NCI-H2107 (cell line): ENCODE measurements around the gene TRAM2.
"Not testable (repeated sequence)": the region's sequence is repeated elsewhere in the genome, so short reads cannot be mapped to it uniquely, and the experiment has no call there.

ENCODE experiments used
- DNase-seq: peaks from one replicate; lab custom pipeline; 2025; lab: John Stamatoyannopoulos, UW

The TRAM2 gene

DNA sequence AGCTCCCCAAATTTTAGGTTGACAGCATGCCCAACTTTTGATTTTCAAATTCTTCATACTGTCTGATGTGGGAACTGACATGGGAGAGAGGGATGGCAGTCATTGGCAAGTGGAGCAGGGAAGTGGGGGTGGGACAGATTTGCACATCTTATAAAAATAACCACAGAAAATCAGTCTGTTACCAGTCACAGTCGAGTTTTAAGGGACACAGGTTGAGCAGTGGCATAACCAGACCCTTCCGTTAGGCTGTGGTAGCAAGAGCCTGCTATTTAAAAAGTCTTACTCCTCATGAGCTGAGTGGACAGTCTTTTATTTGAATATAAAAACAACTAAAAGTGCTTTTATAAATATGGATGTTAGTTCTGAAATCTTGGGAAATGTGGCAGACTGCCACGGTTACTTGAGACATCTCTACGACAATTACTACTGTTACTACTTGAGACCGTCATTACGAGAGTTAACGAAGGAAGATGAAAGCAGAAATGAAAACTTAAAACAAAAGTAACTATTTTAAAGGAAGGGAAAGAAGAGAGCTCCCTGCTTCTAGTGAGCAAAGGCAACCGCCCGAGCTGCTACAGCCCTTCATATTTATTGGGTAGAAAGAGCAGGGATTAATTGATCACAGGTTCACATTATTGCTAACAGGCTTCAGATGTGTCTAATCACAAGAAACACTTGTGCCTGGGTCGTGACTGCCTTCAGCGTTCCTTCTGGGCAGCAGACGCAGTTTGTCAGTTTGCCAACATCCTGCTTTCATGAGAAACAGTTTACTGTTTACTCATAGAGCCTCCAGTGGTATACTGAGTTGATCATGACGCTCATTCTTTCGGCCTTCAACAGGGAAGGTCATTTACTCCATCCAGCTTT is 85.4 kb downstream of the TRAM2 start:
- DNase-seq, result no peak

DNA sequence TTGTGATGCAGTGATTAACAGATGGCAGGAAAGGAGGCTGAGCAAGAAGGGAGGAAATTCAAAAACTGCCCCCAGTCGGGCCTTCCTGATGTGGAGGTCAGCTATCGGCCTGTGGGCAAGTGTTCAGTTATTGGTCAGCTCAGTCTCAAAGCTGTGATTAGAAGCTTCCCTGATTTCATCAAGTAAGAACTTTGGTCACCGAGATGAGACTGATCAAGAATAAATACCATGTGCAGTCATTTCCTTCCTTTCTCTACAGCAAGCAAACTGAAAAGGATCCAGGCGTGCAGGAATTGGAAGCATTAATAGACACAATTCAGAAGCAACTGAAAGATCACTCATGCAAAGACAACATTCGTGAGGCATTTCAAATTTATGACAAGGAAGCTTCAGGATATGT is 87.0 kb downstream of the TRAM2 start:
- no peak for DNase-seq

DNA sequence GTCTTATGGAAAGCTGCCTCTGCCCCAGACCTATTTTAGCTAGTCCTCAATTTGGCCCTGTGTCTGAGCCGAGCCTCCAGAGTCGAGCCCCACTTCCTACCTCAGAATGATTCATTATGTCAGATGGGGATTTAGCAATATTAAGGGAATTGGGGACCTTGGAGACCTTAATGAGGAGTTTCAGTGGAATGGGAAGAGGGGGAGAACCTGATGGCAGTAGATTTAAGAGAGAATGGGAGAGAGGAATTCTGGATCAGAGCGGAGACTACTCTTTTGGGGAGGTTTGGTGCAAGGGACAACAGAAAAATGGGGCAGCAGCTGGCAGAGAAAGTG is 93.2 kb downstream of the TRAM2 start:
- DNase-seq, result no peak

DNA sequence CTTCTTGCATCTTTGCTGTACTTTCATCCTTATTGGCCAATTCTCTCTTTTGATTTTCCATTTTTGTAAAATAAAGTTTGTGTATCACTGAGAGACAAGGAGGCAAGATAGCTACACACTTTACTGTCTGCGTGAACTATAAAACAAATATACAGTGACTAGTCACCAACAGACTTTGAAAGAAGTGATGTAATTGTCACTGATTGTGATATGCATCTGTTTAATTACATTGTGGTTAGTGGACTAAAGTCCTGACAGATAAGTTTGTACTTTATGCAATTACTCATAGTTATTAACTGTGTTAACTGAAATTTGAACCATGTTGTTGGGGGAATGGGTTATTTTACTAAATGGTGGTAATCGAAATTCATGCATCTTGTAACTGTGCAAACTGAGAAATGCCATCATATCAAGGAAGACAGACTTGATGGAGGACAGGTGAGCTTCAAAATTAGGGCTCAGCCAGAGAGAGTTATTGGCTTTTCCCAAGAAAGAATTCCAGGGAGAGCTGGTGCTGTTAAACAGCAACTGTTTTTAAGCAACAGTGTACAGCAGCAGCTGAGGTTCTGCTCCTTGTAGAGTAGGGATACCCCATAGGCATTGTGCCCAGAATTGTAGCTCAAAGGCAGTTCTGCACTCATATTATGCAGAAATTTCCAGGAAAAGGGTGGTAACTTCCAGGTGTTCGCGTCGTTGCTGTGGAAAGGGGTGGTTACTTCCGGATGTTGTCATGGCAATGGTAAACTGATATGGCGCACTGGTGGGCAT is 93.8 kb downstream of the TRAM2 start:
- DNase-seq, result no peak

DNA sequence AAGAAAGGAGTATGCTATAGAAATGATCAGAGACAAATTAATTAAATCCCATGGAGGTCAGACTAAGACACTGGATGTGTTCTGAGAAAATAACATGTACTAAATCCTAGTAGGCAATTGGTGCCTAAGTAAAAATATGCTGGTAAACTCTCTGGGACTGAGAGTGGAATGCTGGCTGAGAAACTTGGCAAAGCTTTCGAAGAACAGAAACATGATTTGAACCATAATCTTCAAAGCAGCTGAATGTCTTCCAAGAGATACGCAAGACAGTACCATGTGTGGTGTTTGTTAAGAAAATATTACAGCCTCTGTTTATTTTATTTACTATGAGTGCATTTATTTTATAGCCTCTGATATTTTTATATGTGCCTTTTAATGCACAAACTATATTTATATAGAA is 101.6 kb downstream of the TRAM2 start:
- DNase-seq, result no peak

DNA sequence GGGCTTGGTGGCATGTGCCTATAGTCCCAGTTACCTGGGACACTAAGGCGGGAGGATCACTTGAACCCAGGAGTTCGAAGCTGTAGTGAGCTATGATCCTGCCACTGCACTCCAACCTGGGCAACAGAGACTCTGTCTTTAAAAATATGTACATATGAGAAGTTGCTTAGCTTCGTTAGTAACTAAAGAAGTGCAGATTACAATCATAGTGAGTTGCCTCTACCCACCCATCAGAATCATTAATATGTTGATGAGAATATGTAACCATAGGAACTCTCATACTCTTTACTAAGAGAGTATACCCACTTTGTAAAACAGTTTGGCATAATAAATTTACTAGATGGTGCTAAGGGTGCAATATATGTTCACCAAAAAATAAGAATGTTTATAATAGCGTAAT is 102.7 kb downstream of the TRAM2 start:
- DNase-seq, result no peak

DNA sequence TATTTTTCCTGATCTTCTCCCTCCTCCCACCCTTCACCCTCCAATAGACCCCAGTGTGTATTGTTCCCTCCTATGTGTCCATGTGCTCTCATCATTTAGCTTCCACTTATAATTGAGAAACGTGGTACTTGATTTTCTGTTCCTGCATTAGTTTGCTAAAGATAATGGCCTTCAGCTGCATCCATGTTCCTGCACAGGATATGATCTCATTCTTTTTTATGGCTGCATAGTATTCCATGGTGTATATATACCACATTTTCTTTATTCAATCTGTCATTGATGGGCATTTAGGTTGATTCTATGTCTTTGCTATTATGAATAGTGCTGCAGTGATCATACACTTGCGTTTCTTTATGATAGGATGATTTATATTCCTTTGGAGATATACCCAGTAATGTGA is 115.7 kb downstream of the TRAM2 start:
- not testable (repeated sequence) for DNase-seq

DNA sequence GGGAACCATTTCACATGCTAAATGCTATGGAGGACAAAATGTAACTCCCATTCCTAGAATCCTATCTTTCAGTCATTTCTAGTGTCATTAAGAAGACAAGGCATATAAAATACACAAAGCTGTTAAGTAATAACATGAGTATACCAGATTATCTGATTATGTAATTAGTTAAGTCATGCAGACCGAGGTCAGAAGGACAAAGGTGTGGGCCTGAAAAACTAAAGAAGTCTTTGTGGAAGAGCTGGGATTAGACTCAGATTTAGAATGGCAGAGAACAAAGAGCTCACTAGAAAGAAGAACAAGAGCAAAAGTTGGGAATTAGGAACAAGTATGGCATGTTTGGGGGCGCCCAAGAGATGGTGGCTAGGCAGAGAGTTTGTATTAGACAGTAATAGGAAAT is 119.8 kb downstream of the TRAM2 start:
- DNase-seq, result no peak

DNA sequence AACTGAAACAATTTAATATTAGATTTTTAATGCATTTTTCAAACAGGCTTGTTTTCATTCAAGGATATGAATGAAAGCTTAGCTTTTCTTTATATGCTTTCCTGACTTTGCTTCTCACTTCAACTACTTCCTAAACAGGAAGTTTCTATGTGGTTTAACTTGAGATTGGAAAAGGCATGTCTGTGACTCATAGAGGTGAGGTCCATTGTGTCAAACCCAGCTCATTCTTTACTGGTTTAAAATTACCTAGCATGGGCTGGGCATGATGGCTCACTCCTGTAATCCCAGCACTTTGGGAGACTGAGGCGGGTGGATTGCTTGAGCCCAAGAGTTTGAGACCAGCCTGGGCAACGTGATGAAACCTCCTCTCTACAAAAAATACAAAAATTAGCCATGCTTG is 122.3 kb downstream of the TRAM2 start:
- no peak for DNase-seq
